TTC549 (cell line): ENCODE measurements around the gene DLL4.

ENCODE experiments used
- FAIRE-seq: peaks from 2 replicates; lab custom pipeline; 2012; peaks lifted over from hg19 to GRCh38; lab: Jason Lieb, UNC

Gene DLL4

DNA sequence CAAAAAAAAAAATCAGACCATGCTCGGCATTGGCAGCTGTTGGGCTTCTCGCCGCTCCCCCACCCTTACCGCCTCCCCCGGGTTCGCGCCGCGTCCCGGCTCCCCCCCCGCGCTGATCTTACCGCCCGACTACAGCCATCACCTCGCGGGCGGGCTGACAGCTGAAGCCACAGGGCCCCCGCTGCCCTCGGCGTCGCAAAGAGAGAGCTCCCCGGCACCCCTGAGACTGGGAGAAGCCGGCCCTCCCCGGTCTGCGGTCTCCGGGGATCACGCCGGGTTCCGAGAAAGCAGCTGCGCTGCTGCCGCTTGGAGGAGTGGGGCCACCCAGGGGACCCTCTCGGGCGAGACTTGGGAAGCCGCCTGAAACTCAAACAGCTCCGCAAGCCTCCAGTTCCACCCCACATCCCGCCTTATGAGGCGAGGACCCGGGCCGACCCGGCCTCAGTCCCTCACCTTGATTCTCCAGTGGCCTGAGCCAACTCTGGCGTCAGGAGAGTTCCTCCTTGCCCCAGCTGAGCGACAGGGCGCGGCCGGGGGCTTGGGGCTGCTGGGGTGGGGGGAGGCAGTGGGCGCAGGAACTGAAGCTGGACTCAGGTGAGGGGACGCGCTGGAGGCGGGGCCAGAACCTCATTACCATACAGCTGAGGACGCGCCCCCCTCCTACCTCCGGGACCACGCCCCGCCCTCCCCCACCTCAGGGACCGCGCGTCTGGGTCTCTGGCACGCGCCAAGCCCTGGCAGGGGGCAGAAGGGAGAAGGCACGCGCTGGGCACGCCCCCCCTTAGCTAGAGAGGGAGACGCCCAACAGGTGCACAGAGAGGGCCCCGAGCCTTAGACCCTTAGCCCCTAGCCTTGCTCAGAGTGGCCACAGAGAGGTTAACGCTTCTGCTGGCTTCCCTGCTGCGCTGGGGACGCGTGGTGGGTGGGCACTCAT, 1.0 kb upstream of the DLL4 start:
- no peak for FAIRE-seq

DNA sequence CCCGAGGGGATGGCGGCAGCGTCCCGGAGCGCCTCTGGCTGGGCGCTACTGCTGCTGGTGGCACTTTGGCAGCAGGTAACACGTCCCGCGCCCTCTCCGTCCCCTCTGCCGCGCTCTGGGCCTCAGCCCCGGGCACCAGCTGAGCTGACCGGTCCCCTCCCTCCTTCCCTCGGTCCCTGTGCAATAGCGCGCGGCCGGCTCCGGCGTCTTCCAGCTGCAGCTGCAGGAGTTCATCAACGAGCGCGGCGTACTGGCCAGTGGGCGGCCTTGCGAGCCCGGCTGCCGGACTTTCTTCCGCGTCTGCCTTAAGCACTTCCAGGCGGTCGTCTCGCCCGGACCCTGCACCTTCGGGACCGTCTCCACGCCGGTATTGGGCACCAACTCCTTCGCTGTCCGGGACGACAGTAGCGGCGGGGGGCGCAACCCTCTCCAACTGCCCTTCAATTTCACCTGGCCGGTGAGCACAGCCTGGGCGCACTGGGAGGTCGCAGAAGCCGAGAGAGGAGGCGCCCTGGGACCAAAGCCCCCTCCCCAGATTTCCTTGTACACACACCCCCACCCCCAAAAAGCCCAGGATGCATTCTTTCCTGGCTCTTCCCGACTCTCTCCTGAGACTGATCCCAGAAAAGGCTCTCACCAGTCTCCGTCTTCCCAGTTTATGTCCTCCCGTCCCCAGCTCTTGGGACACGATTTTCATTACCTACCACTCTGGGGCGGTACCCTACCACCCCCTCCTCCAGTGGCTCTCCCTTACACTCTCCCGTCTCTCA, 705 bp downstream of the DLL4 start:
- FAIRE-seq: no peak

DNA sequence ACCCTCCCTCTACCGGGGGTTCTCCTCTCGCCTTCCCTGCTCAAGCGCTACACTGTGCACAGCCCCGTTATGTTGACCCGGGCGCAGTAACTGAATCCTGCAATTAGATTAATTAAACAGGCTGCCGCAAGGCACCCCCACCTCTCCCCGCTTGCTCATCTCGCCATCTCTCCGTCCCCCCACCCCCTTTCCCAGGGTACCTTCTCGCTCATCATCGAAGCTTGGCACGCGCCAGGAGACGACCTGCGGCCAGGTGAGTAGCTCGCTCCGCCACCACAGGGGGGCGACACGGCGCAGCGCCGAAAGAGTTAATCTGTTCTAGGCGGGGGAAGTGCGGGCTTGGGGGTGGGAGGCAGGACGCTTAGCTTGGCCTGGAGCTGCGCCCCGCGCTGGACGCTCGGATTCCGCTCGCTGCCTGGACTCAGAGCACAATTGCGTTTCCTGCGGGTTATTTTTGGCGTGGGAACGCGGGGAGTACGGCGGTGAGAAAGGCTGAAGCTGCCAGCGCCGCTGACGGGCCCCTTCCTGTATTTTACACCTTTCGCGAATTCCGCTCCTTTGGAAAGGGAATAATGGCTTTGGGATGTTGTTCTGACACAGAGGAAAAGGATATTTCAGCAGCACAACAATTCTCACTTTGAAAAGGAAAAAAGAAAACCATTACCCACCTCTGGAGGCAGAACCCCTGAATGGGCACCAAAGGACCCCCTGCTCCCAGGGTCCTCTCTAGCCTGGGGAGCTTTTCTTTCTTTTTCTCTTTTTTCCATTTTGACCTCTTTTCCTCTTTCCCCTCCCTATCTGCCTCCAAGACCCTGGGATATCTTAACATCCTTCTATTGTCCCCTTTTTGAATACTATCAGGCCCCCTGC, 1.5 kb downstream of the DLL4 start:
- no peak for FAIRE-seq

DNA sequence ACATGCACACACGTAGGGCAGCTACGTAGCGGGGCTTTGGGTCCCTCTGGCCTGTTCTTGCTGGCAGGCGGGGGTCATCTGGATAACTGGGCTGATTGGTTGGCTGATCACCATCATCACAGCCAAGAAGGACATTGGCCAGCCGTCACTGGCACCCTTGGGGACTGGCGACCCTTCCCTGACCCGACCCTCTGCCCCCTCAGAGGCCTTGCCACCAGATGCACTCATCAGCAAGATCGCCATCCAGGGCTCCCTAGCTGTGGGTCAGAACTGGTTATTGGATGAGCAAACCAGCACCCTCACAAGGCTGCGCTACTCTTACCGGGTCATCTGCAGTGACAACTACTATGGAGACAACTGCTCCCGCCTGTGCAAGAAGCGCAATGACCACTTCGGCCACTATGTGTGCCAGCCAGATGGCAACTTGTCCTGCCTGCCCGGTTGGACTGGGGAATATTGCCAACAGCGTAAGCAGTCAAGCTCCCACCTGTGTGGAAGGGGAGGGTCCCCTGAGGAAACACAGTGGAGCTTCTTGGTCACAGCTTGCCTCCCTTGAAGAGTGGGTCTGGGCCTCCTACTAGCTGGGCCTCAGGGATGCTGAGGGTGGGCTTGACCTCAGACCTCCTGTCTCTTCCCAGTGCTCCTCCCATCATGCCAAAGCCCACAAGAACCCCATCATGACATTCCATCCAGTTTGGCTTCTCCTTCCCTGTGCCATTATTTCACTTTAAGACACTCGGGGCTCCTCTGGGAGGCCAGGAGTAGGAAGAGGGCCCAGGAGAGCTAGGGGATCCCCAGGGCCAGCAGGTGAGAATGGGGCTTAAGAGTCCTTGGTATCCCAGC, 2.4 kb downstream of the DLL4 start:
- no peak for FAIRE-seq

DNA sequence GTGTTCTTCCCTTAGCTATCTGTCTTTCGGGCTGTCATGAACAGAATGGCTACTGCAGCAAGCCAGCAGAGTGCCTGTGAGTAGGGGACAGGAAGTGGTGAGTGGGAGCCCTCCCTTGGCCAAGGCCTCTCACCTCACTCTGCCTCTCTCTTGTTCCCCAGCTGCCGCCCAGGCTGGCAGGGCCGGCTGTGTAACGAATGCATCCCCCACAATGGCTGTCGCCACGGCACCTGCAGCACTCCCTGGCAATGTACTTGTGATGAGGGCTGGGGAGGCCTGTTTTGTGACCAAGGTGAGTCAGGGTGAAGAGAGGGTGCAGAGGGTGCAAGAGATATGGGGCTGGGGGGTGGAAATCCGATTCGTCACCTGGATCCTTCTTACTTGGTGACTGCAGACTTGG, 3.0 kb downstream of the DLL4 start:
- no peak for FAIRE-seq

DNA sequence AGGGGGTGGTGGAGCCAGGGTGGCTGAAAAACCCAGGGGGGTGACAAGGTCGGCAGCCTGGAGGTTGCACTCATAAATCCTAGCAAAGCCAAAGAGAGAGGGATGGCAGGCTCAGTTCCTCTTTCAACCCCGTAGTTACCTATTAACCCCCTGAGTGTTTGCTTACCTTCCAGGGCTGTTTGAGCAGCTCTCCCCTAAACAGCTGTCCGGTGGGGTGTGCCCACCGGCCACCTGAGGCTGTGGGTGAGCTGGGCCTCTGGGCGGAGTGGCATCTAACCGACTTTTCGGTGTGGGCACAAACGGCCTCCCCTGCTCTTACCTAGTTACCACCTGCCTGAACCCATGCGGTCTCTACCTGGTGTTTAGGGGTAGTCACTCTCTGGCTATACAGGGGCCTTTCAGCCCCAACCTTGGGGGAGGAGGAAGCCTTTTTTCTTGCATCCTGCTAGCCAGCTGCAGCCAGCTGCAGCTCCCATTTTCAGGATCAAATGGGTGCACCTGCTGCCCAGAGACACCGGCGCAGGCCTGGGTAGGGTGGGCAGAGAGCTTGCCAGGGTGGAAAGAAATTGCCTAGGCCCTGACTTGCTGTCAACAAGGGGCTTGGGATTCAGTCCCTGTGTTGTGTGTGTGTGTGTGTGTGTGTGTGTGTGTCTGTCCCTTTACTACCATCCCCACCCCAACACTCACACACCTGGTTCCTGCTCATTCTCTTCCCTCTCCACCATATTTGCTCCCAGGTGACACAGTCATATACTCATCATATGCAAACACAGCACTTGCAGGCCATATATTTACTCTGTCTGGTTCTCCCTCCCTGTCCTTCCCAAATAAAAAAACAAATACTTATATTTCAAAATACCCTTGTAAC, 3.7 kb downstream of the DLL4 start:
- no peak for FAIRE-seq

DNA sequence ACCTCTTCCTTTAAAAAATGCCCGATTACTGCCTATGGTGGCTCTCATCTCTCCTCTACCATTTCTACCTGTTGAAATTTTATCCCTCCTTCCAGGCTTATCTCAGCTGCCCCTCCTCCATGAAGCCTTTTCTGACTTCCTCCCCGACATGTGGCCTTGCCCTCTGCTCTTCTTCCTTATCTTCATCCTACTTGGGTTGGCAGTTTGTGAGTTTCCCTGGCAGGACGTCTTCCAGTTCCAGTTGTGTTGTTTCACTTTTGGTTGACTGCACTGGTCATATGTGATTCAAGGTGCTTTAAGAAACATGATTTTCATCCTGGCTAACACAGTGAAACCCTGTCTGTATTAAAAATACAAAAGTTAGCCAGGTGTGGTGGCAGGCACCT, 4.4 kb downstream of the DLL4 start:
- no peak for FAIRE-seq

DNA sequence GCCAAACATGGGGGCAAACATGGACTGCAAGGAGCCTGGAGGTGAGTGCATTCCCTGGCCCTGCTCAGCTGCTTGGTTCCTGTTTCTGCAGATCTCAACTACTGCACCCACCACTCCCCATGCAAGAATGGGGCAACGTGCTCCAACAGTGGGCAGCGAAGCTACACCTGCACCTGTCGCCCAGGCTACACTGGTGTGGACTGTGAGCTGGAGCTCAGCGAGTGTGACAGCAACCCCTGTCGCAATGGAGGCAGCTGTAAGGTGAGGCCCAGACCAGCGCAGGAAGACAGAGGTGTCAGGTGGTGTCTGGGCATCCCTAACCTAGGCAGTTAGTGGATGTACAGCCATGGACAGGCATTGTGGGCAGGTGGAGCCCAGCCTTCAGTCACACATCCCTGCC, 5.3 kb downstream of the DLL4 start:
- no peak for FAIRE-seq

DNA sequence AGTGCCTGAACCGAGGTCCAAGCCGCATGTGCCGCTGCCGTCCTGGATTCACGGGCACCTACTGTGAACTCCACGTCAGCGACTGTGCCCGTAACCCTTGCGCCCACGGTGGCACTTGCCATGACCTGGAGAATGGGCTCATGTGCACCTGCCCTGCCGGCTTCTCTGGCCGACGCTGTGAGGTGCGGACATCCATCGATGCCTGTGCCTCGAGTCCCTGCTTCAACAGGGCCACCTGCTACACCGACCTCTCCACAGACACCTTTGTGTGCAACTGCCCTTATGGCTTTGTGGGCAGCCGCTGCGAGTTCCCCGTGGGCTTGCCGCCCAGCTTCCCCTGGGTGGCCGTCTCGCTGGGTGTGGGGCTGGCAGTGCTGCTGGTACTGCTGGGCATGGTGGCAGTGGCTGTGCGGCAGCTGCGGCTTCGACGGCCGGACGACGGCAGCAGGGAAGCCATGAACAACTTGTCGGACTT, 7.1 kb downstream of the DLL4 start:
- FAIRE-seq: no peak

DNA sequence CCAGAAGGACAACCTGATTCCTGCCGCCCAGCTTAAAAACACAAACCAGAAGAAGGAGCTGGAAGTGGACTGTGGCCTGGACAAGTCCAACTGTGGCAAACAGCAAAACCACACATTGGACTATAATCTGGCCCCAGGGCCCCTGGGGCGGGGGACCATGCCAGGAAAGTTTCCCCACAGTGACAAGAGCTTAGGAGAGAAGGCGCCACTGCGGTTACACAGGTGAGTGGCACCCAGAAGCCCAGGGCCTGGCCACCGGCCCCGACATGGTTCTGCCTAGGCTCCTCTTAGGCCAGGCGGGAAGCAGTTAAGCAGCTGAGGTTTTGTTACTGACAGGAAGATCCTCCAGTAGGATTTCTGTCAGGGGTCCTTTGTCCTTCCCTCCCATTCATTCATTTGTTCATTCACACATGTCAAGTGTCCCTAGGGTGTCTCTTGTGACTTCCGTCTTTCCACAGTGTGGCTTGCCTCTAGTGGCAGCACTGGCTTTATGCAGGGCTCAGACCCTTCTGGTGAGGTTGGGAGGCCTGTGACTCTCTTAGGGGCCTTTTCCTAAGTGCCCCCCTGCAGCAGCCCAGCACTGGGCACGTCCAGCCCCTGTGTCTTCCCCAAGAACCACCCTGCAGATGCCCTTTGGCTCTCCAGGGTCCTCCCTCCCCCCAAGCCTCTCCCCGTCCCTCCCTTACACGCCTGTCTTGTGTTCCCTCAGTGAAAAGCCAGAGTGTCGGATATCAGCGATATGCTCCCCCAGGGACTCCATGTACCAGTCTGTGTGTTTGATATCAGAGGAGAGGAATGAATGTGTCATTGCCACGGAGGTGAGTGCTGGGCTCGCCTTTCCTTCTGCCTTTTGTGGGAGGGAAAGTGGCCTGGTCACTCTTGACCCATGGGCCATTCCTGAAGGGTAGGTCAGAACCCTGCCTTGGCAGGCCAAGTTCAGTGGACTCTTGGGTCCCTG, 7.8 kb downstream of the DLL4 start:
- no peak for FAIRE-seq

DNA sequence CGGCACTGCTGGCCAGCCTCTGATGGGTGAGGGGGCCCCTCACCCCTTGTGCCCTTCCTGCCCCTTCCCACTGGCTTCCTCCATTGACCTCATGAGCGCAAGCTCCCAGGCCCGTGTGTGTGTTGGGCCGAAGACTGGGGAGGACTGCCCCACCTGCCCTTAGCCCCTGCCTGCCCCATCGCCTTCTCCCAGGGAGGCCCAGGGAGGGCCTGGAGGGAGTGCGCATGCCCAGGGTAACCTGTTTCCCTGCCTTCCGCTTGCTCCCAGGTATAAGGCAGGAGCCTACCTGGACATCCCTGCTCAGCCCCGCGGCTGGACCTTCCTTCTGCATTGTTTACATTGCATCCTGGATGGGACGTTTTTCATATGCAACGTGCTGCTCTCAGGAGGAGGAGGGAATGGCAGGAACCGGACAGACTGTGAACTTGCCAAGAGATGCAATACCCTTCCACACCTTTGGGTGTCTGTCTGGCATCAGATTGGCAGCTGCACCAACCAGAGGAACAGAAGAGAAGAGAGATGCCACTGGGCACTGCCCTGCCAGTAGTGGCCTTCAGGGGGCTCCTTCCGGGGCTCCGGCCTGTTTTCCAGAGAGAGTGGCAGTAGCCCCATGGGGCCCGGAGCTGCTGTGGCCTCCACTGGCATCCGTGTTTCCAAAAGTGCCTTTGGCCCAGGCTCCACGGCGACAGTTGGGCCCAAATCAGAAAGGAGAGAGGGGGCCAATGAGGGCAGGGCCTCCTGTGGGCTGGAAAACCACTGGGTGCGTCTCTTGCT, 8.8 kb downstream of the DLL4 start:
- no peak for FAIRE-seq

DNA sequence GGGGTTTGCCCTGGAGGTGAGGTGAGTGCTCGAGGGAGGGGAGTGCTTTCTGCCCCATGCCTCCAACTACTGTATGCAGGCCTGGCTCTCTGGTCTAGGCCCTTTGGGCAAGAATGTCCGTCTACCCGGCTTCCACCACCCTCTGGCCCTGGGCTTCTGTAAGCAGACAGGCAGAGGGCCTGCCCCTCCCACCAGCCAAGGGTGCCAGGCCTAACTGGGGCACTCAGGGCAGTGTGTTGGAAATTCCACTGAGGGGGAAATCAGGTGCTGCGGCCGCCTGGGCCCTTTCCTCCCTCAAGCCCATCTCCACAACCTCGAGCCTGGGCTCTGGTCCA, 9.4 kb downstream of the DLL4 start:
- no peak for FAIRE-seq

DNA sequence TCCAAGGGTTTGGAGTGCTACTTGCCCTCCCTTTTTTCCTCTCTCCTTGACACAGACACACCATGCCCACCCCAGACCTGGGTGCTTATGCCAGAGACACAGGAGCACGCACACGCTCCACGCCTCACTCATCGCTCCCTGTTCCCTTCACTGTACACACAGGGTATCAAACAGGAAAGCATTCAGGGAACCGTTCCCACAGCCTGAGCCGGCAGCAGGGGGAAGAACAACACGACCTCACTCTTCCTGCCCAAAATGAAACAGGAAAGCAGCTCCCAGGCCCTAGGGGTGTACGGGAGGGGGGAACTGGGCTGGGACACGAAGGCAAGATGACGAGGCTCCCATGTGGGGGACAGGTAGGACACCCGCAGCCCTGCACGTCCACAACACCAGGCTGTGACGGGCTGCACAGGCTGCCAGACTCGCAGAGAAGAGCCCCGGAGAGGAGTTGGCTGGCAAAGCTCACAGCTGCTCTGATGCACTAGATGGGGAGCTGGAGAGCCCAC, 11.2 kb downstream of the DLL4 start:
- no peak for FAIRE-seq

DNA sequence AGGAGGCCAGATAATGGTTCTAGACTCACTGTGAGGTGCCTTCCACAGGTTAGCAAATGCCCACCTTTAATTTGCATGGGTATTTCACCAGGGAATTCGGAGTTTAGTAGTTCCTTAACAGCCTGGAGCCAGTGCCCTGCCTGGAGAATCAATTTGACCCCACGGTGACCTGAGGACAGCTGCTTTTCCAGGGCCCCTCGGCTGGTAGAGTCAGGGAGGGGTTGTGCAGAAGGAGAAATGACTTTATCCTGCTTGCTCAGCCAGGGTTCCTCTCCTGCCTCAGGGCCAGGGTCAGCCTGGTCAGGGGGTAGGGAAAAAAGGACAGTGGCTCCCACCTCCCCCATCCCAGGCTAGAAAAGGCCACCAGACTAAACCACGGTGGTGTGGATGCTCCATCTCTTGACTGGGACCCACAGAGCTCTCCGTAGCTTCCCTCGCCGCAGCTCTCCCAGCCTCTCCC, 12.0 kb downstream of the DLL4 start:
- no peak for FAIRE-seq

DNA sequence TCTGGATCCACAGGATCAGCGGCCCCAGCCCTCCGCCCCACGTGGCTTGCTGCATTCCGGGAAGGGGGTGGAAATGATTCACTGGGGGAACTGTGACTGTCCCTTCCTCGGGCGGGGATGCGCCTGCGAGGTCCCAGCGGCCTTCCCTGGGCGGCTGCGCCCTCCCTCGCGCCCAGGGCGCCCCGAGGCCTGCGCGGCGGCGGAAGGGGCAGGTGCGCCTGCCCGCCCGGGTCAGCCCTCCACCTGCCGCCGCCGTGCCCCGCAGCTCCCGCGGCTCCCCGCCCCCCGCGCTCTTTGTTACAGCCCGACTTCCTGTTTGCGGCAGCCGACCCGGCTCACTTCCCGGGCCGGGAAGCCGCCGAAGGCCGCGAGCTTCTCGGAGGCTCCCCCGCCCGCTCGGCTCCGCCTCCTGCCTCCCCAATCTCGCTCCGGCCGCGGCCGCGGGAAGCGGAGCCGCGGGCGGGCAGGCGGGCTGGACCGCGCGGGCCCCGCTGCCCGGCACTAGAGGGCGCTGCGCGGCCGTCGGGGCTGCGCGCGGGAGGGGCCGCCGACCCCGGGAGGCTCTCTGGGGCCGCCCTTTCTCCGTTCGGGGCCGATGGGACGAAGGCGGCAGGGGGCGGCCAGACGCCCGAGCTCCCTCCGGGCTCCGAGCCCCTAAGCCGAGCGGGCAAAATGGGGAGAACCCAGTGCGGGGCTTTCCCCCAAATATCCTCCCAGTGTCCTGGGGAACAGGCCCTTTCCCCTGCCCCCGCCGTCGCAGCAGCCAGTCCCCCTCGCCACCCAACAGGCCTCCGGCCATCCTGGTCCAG, 12.6 kb downstream of the DLL4 start:
- FAIRE-seq: no peak

DNA sequence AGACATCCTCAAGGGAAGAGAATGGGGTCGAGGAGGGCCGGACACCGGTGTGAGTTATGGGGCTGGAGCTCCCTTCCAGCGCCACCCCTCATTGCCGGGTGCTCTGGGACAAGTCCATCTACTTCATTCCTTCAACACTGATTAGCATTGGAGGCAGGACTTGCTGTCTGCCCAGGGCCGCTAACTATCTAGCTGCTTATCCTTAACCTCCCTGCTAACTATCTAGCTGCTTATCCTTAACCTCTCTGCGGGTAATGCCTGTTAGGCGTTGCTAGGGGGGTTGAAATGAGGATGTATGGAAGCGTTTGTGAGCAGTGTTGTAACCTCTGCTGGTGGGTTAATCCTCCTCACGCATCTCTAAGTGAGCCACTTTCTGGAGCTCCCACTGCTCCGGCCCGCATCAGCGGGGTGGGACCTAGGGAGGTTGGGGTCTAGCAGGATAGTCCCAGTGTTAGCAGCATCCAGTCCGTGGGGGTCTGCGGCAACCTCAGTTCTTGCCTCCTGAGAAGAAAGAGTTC, 13.3 kb downstream of the DLL4 start:
- FAIRE-seq: no peak

DNA sequence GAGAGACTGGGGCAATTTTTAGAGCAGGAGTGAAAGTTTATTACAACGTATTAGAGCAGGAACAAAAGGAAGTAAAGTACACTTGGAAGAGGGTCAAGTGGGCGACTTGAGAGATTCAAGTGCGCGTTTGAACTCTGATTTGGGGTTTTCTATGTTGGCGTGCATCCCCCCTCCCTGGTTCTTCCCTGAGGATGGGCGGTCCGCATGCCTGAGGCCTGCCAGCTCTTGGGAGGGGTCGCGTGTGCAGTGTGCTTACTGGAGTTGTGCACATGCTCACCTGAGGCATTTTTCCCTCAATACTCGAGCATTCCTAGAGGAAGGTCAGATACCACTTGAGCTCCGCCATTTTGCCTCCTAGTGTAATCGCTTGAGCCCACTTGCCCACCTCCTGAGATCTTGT, 13.7 kb downstream of the DLL4 start:
- no peak for FAIRE-seq
